Chondrocyte (in vitro differentiated cells): ENCODE data around the gene HSP90AA1. TPM values are rescaled to one million over a fixed set of nuclear protein-coding genes. Genes with fewer than 3 reads are reported as not detected.
A peak's percentile ranks its signal among the peaks of the same experiment; 100 is the strongest.

Experiments
- DNase-seq: peaks from one replicate; pipeline ENCODE4 v3.0.0; 2021; ENCODE audit warnings: mixed read lengths, low spot score
- H3K27ac Mint-ChIP-seq: one replicate; pipeline ENCODE4 v1.8.0; 2021; ENCODE audit warnings: mild to moderate bottlenecking, moderate library complexity, mixed read lengths; ENCODE audit not compliant: unreplicated experiment
- H3K27me3 Mint-ChIP-seq: 2 replicates; pipeline ENCODE4 v1.8.0; 2021; ENCODE audit warnings: low read depth, mixed read lengths
- H3K36me3 Mint-ChIP-seq: 2 replicates; pipeline ENCODE4 v1.8.0; 2021; ENCODE audit warnings: low read depth, mixed read lengths
- H3K4me1 Mint-ChIP-seq: 2 replicates; pipeline ENCODE4 v1.8.0; 2021; ENCODE audit warnings: low read depth, mild to moderate bottlenecking, mixed read lengths
- H3K4me3 Mint-ChIP-seq: one replicate; pipeline ENCODE4 v1.8.0; 2021; ENCODE audit warnings: mild to moderate bottlenecking, moderate library complexity, mixed read lengths; ENCODE audit not compliant: unreplicated experiment
- H3K9me3 Mint-ChIP-seq: 2 replicates; pipeline ENCODE4 v1.8.0; 2021; ENCODE audit warnings: low read depth, mixed read lengths
- CTCF ChIP-seq: fragments of 200-600 bp; sonication (generic); IDR thresholded peaks from 2 replicates; pipeline ENCODE4 v1.5.0; 2021; ENCODE audit warnings: antibody characterized with exemption, mild to moderate bottlenecking, moderate library complexity
- total RNA-seq: library from RNA; stranded (reverse); gene quantifications from 3 replicates; pipeline ENCODE4 v1.2.1, GENCODE V29; 2021

The HSP90AA1 gene
- total RNA-seq, 1 donor from 2014 or later, result 242 TPM

GRCh38 chr14:102056694-102057442 is 30.0 kb downstream of the HSP90AA1 start:
- Mint-ChIP-seq H3K27me3 (no peaks in the 10 kb centered on the region), H3K36me3 (peaks cover 21% of the 10 kb centered on the region), H3K27ac (no peak overlapping the region), H3K4me3 (no peak overlapping the region), H3K9me3 (no peaks in the 10 kb centered on the region), H3K4me1 (peaks cover 4% of the 10 kb centered on the region)
- no peak for DNase-seq
- no peak for TF ChIP-seq CTCF

- H3K9me3 Mint-ChIP-seq, result no peaks in the 10 kb centered on the region
- no peak for DNase-seq
- peaks cover 4% of the 10 kb centered on the region for H3K4me1 Mint-ChIP-seq
- H3K27me3 Mint-ChIP-seq, result no peaks in the 10 kb centered on the region
- H3K4me3 Mint-ChIP-seq, result no peak overlapping the region
- no peak for TF ChIP-seq CTCF
- peak overlapping the region; percentile 71 for H3K27ac Mint-ChIP-seq
- H3K36me3 Mint-ChIP-seq, result peaks cover 28% of the 10 kb centered on the region
Measured at GRCh38 chr14:102055181-102055901, 31.5 kb downstream of the HSP90AA1 start.

- Mint-ChIP-seq H3K36me3 (peaks cover 48% of the 10 kb centered on the region), H3K4me3 (no peak overlapping the region), H3K4me1 (peaks cover 4% of the 10 kb centered on the region), H3K27ac (peak overlapping the region; percentile 49), H3K27me3 (no peaks in the 10 kb centered on the region), H3K9me3 (no peaks in the 10 kb centered on the region)
- no peak for TF ChIP-seq CTCF
- no peak for DNase-seq
Measured at GRCh38 chr14:102052522-102052921, 34.3 kb downstream of the HSP90AA1 start.

- DNase-seq, result no peak
- Mint-ChIP-seq H3K27me3 (no peaks in the 10 kb centered on the region), H3K4me3 (no peak overlapping the region), H3K36me3 (peaks cover 55% of the 10 kb centered on the region), H3K27ac (no peak overlapping the region), H3K4me1 (peaks cover 2% of the 10 kb centered on the region), H3K9me3 (no peaks in the 10 kb centered on the region)
- no peak for TF ChIP-seq CTCF
Measured at GRCh38 chr14:102050625-102051024, 36.2 kb downstream of the HSP90AA1 start.

- Mint-ChIP-seq H3K36me3 (peaks cover 52% of the 10 kb centered on the region), H3K9me3 (no peaks in the 10 kb centered on the region), H3K27ac (no peak overlapping the region), H3K27me3 (no peaks in the 10 kb centered on the region), H3K4me1 (no peaks in the 10 kb centered on the region), H3K4me3 (no peak overlapping the region)
- no peak for DNase-seq
- TF ChIP-seq CTCF, result no peak
Measured at GRCh38 chr14:102050026-102050405, 36.8 kb downstream of the HSP90AA1 start.
